GM12878 (cell line): ENCODE data around the gene DIDO1. TPM values are rescaled to one million over a fixed set of nuclear protein-coding genes. Genes with fewer than 3 reads are reported as not detected.

Source experiments
- ATAC-seq: fragments of 200-7000 bp; cut with Tn5 transposase; 3 replicates; pipeline ENCODE4 v1.9.1; 2020; ENCODE audit warnings: mild to moderate bottlenecking, moderate library complexity
- BruUV-seq: library from RNA; stranded (reverse); fragments of 400-500 nt; replicated peaks from 2 replicates; lab custom pipeline; 2021; lab: Mats Ljungman, UMichigan
- CTCF ChIA-PET: fragments of 300-600 bp; sonication (Branson Sonifier 250); formaldehyde crosslinking; extraction: SDS; loops from one replicate; lab custom pipeline; 2021; ENCODE audit warnings: inconsistent platforms; lab: Yijun Ruan, JAX
- POLR2A ChIA-PET: fragments of 350-600 bp; formaldehyde crosslinking; extraction: SDS; loops from one replicate; lab custom pipeline; 2021; ENCODE audit warnings: inconsistent platforms; lab: Charles Lee
- RAD21 ChIA-PET: fragments of 300-600 bp; sonication (Branson Sonifier 250); formaldehyde crosslinking; loops from one replicate; lab custom pipeline; 2023; ENCODE audit warnings: antibody characterized with exemption; ENCODE audit not compliant: unreplicated experiment; lab: Charles Lee
- SMC1A ChIA-PET: fragments of 300-600 bp; sonication (Branson Sonifier 250); formaldehyde crosslinking; loops from one replicate; lab custom pipeline; 2023; ENCODE audit not compliant: unreplicated experiment, uncharacterized antibody; lab: Charles Lee
- DNase-seq: peaks from one replicate; pipeline ENCODE4 v3.0.0-alpha.2; 2011; ENCODE audit warnings: low read depth, low spot score
- FAIRE-seq: peaks from 3 replicates; lab custom pipeline; 2011; peaks lifted over from hg19 to GRCh38; lab: Jason Lieb, UNC
- H2AFZ ChIP-seq: 2 replicates; pipeline ENCODE4 v1.6.0; 2011; ENCODE audit warnings: low read depth, low read length, control low read depth; ENCODE audit not compliant: control insufficient read depth
- H3K27ac ChIP-seq: 2 replicates; pipeline ENCODE4 v1.5.1; 2011; ENCODE audit warnings: control low read depth; ENCODE audit not compliant: control insufficient read depth, insufficient read depth
- H3K27me3 ChIP-seq, 2 experiments: replicated peaks in 1 of 2; 2 replicates each; pipeline versions ENCODE4 v1.6.0 to v1.6.1; 2011; ENCODE audit warnings: low read length in 1 of 2; ENCODE audit not compliant: control insufficient read depth in 2 of 2, insufficient read depth in 2 of 2
- H3K36me3 ChIP-seq, 2 experiments: 2 replicates each; pipeline ENCODE4 v1.5.1; 2011; ENCODE audit warnings: low read length in 1 of 2; ENCODE audit not compliant: control insufficient read depth in 2 of 2, insufficient read depth in 2 of 2
- H3K4me1 ChIP-seq: 2 replicates; pipeline ENCODE4 v1.6.1; 2011; ENCODE audit warnings: mild to moderate bottlenecking, low read length, moderate library complexity, mixed read lengths; ENCODE audit not compliant: control insufficient read depth, insufficient read depth
- H3K4me2 ChIP-seq: 2 replicates; pipeline ENCODE4 v1.6.0; 2011; ENCODE audit warnings: control low read depth; ENCODE audit not compliant: control insufficient read depth, insufficient read depth
- H3K4me3 ChIP-seq: fragments of 200-600 bp; sonication (generic); 2 replicates; pipeline ENCODE4 v1.5.1; 2016
- H3K79me2 ChIP-seq: 2 replicates; pipeline ENCODE4 v1.6.0; 2011; ENCODE audit warnings: low read length; ENCODE audit not compliant: control insufficient read depth, insufficient read depth
- H3K9ac ChIP-seq: 2 replicates; pipeline ENCODE4 v1.8.0; 2011; ENCODE audit warnings: low read length, control low read depth, mixed read lengths; ENCODE audit not compliant: control insufficient read depth, insufficient read depth
- H3K9me3 ChIP-seq: replicated peaks from 3 replicates; pipeline ENCODE4 v1.5.1; 2011; ENCODE audit warnings: mild to moderate bottlenecking, low read length; ENCODE audit not compliant: control insufficient read depth, insufficient read depth
- H4K20me1 ChIP-seq: 2 replicates; pipeline ENCODE4 v1.6.0; 2011; ENCODE audit not compliant: control insufficient read depth, insufficient read depth
- E2F4 ChIP-seq: IDR thresholded peaks from 2 replicates; pipeline ENCODE4 v1.6.1; 2012; ENCODE audit warnings: low read depth, low read length, improper control_type of control experiment
- MYB ChIP-seq: fragments of 150-350 bp; IDR thresholded peaks from 2 replicates; pipeline ENCODE4 v1.6.1; 2014; ENCODE audit warnings: mild to moderate bottlenecking, low read depth, low read length, borderline replicate concordance
- NR2C1 ChIP-seq: fragments of 450-650 bp; IDR thresholded peaks from 2 replicates; pipeline ENCODE4 v1.6.1; 2017; ENCODE audit warnings: antibody characterized with exemption, mild to moderate bottlenecking, moderate library complexity
- PBX3 ChIP-seq: IDR thresholded peaks from 2 replicates; pipeline ENCODE4 v1.6.1; 2011; ENCODE audit warnings: mild to moderate bottlenecking, low read depth, low read length, moderate library complexity; ENCODE audit not compliant: insufficient replicate concordance
- POLR2AphosphoS5 ChIP-seq: IDR thresholded peaks from 2 replicates; pipeline ENCODE4 v1.6.1; 2011; ENCODE audit warnings: mild to moderate bottlenecking, low read length, inconsistent platforms
- SREBF2 ChIP-seq: IDR thresholded peaks from 2 replicates; pipeline ENCODE4 v1.6.1; 2012; ENCODE audit warnings: mild to moderate bottlenecking, low read length
- ZBTB11 ChIP-seq: fragments of 450-650 bp; formaldehyde crosslinking; IDR thresholded peaks from 2 replicates; pipeline ENCODE4 v1.5.0; 2022; ENCODE audit warnings: mild to moderate bottlenecking, missing genetic modification characterization
- WGBS: methylation state at CpG from one replicate; pipeline ENCODE4 v1.1.6; 2016; ENCODE audit warnings: low lambda C conversion rate; ENCODE audit not compliant: insufficient replicate concordance, insufficient coverage; ENCODE audit errors: missing lambda C conversion rate; 5-methylcytosine and 5-hydroxymethylcytosine counted together
- in situ Hi-C: fragments of 300-500 bp; cut with MboI; formaldehyde crosslinking; loops from 9 replicates; pipeline ENCODE4 v1.14.3; 2018; ENCODE audit warnings: mixed read lengths
- intact Hi-C: fragments of 100-400 bp; cut with micrococcal nuclease; formaldehyde crosslinking; loops from one replicate; pipeline ENCODE4 v1.14.2; 2022; ENCODE audit not compliant: unreplicated experiment
- polyA plus RNA-seq, 11 experiments: library from polyadenylated mRNA; depleted of rRNA in 4 of 11; unstranded in 6 of 11; stranded (reverse) in 5 of 11; fragments of >200 nt; fragmentation: Nextera tagmentation in 4 of 11; fragmentation: Illumina TruSeq in 1 of 11; extraction: Ambion mirVana in 4 of 11; extraction: Trizol in 1 of 11; gene quantifications; 1 replicate in 1 of 11; 2 replicates in 10 of 11; pipeline versions ENCODE4 v1.2.1 to v1.2.3, GENCODE V29; 2011 to 2016; ENCODE audit warnings: inconsistent platforms in 2 of 11, missing spikeins in 2 of 11, low read depth in 1 of 11
- total RNA-seq, 4 experiments: library from RNA; depleted of rRNA in 3 of 4; stranded (reverse); fragments of >200 nt in 3 of 4; fragmentation: Illumina TruSeq in 1 of 4; extraction: Trizol in 1 of 4; gene quantifications; 2 replicates each; pipeline versions ENCODE4 v1.2.1 to v1.2.3, GENCODE V29; 2013 to 2021

DIDO1 gene
- total and polyA plus RNA-seq, 10 of the 15 experiments (the other 5 are each of a cell fraction or from before 2014, with no cell fraction given), result 5.5 to 56.4 (median 38.4) TPM

- no TSS peak for BruUV-seq
- DNase-seq, result no peak
- no peaks in the 10 kb centered on the region for H3K79me2 ChIP-seq
Measured at GRCh38 chr20:62880935-62881661, 45.2 kb downstream of the DIDO1 start.

More at GRCh38 chr20:62880935-62881661, 45.2 kb downstream of the DIDO1 start:
- CTCF ChIA-PET, result no interaction called here
- Histone ChIP-seq H3K4me1 (no peaks in the 10 kb centered on the region), H3K27me3 (no peaks in the 10 kb centered on the region), H3K4me2 (no peak overlapping the region), H2AFZ (no peak overlapping the region), H4K20me1 (no peaks in the 10 kb centered on the region; the same call in 1 of the 2 replicates), H3K9ac (no peak overlapping the region), H3K27ac (no peak overlapping the region), H3K9me3 (no peaks in the 10 kb centered on the region), H3K4me3 (no peak overlapping the region), H3K36me3 (no peaks in the 10 kb centered on the region; a peak in 1 of 4 replicates)
- intact Hi-C loops, result no loop called here
- ATAC-seq (no peak), FAIRE-seq (no peak)
- 95% methylated on average over 38 of the region's 45 CpGs for WGBS
- TF ChIP-seq MYB, result no peak
- TF ChIP-seq E2F4, result no peak
- TF ChIP-seq SREBF2, result no peak
- no peak for TF ChIP-seq ZBTB11
- no peak for TF ChIP-seq PBX3
- no peak for TF ChIP-seq POLR2AphosphoS5
- TF ChIP-seq NR2C1, result no peak
- POLR2A ChIA-PET, result no interaction called here
- SMC1A ChIA-PET, result no interaction called here
- in situ Hi-C loops, result no loop called here
- RAD21 ChIA-PET, result no interaction called here
